Effector CD8-positive, alpha-beta T cell (primary cell): Measurements from ENCODE around the gene PEX1.
"Not testable (repeated sequence)": the region's sequence is repeated elsewhere in the genome, so short reads cannot be mapped to it uniquely, and the experiment has no call there.

ENCODE experiments used
- DNase-seq: peaks from one replicate; lab custom pipeline; 2025; lab: John Stamatoyannopoulos, UW
- total RNA-seq, 4 experiments: gene quantifications; one replicate each; lab custom pipeline; 2026; lab: John Stamatoyannopoulos, UW

The PEX1 gene
- 82.6 to 131 (median 97.1) reads per million in 4 experiments for total RNA-seq

GRCh38 chr7:92528188-92528957, at the start of gene PEX1, which contains the start of gene RBM48:
TSS of gene PEX1 (minus strand) at chr7:92528520. CDS start at chr7:92528435, 85 bp downstream.
TSS of gene RBM48 (plus strand) at chr7:92528795. CDS start at chr7:92528814, 19 bp downstream.
- DNase-seq = peak; percentile 94

GRCh38 chr7:92576296-92576695, 48.0 kb upstream of the PEX1 start:
- no peak for DNase-seq

- DNase-seq = no peak
Measured at GRCh38 chr7:92569137-92569536, 40.8 kb upstream of the PEX1 start.

GRCh38 chr7:92567460-92567859, 39.1 kb upstream of the PEX1 start:
- DNase-seq = no peak

GRCh38 chr7:92563345-92563744, 35.0 kb upstream of the PEX1 start:
- DNase-seq = no peak

- DNase-seq = no peak
Measured at GRCh38 chr7:92560602-92561001, 32.3 kb upstream of the PEX1 start.

GRCh38 chr7:92557808-92558362, 29.6 kb upstream of the PEX1 start:
- DNase-seq = no peak

- no peak for DNase-seq
Measured at GRCh38 chr7:92557249-92557648, 28.9 kb upstream of the PEX1 start.

- no peak for DNase-seq
Measured at GRCh38 chr7:92550194-92550593, 21.9 kb upstream of the PEX1 start.

- DNase-seq = no peak
Measured at GRCh38 chr7:92547579-92547978, 19.3 kb upstream of the PEX1 start.

GRCh38 chr7:92546856-92547497, 18.7 kb upstream of the PEX1 start:
- DNase-seq = no peak

- DNase-seq = not testable (repeated sequence)
Measured at GRCh38 chr7:92545116-92545515, 16.8 kb upstream of the PEX1 start.

- DNase-seq = not testable (repeated sequence)
Measured at GRCh38 chr7:92543542-92543941, 15.2 kb upstream of the PEX1 start.

- no peak for DNase-seq
Measured at GRCh38 chr7:92534572-92534971, 6.3 kb upstream of the PEX1 start.

GRCh38 chr7:92528958-92529264, 591 bp upstream of the PEX1 start:
- DNase-seq = no peak

- peak; percentile 29 for DNase-seq
Measured at GRCh38 chr7:92527300-92528187, 776 bp downstream of the PEX1 start.

- no peak for DNase-seq
Measured at GRCh38 chr7:92523110-92523509, 5.2 kb downstream of the PEX1 start.

- DNase-seq = no peak
Measured at GRCh38 chr7:92520024-92520423, 8.3 kb downstream of the PEX1 start.

GRCh38 chr7:92517631-92518030, 10.7 kb downstream of the PEX1 start:
- DNase-seq = no peak

GRCh38 chr7:92513167-92513902, 15.0 kb downstream of the PEX1 start:
- no peak for DNase-seq

- no peak for DNase-seq
Measured at GRCh38 chr7:92508946-92509345, 19.4 kb downstream of the PEX1 start.
